Effector CD8-positive, alpha-beta T cell (primary cell): ENCODE data around the gene PFKL.
"Not testable (repeated sequence)": the region's sequence is repeated elsewhere in the genome, so short reads cannot be mapped to it uniquely, and the experiment has no call there.

Experiments used
- DNase-seq: peaks from one replicate; lab custom pipeline; 2025; lab: John Stamatoyannopoulos, UW

PFKL gene

DNA sequence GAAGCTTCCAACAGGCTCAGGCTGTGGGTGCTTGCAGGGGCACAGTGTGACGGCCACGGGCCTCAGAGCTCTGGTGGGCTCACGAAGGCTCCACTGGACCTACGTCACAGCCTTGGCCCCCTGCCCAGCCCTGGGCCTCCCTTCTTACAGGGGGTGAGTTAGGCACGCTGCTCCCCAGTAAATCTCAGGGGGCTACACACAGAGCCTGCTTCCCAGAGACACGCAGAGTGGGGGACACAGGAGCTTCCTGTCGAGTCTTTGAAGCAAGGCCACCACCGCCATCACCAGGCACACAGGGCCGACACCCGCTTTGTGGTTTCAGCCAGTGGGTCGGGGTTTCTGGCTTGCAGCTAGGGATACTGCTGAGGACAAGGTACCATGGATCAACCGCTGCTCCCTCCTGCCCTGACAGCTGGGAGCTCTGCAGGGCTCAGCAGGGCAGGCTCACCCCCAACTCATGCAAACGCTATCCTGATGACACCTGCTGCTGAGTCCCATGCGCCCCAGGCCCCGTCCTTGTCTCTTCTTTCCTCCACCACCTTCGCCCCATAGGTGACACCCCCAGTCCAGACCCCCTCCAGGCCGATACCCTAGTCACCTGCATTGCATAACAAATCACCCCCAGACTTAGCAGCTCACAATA lies 44.8 kb downstream of the PFKL start:
- DNase-seq: no peak

- DNase-seq: no peak
Observed at GRCh38 chr21:44345495-44345894, 45.6 kb downstream of the PFKL start.

DNA sequence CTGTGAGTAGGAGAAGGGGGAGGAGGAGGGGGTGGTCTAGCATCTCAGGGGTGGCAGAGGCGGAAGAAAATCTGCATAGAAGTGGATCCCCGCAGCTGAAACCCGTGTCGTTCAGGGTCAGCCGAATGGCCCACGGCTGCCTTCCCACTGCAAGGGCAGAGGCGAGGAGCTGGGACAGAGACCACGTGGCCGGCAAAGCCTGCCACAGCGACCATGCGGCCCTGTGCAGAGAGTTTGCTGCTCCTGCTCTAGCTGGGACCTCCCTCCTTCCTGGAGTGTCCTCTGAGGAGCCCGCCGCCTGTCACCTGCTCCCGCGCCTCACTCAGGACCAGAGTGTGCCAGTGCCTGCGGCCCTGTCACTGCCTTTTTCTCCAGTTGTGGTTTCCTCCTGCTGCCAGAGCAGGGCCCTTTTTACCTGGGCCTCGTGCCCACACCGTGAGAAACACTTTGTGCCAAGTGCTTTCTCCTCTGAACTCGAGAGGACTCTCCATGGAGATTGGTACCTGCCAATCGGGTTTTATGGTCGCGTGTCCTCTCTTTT lies 48.1 kb downstream of the PFKL start:
- no peak for DNase-seq

GRCh38 chr21:44348861-44349260 lies 49.0 kb downstream of the PFKL start:
- no peak for DNase-seq

DNA sequence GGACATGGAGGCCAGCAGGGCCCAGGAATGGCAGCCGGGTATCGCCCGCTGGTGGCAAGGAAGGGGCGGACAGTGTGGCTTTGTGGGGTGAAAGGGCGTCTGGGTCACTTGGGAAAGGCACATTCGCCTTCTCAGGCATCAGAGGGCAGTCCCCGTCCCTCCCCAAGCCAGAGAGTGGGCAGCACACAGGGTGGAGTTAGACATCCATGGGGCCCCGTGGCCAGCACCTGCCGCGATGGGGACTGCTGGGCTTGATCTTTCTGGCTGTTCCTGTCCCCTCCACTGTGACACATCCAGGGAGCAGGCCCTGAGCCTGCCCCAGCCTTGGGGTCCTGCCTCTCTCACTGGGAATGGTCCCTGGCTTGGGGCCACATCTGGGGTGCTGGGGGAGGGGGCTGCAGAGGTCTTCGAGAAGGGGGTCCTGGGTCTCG lies 49.6 kb downstream of the PFKL start:
- DNase-seq: no peak

- no peak for DNase-seq
Observed at GRCh38 chr21:44349847-44350772, 50.3 kb downstream of the PFKL start.

DNA sequence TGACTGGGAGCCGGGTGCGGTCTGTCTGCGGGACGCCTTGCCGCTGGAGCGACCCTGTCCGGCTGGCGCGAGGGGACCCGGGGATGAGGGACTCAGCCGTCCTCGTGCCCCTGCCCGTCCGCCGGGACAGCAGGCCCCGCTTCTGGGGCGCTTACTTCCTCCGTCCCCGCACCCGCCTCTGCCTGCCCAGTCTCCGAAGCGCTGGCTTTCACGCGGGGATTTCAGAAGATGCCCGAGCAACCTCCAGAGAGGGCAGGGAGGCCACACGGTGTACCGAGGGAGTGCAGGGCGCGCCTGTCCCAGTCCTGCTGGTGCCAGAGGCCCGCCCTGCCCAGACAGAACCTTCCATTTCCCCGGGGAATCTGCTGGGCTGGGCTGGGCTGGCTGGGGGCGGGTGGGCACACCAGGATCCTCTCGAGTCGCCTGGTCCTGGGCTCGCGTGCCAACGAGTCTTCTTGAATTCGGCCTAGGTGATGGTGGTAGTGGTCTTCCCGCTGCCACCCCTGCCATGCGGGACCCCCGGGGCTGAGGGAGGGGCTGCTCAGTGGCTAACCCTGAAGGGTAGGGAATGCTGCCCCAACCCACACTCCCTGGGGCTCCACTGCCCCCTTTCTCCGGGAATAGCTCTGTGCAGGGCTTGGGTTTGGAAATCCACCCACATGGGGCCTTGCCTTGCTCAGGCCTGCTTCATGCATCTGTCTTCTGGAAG lies 51.1 kb downstream of the PFKL start:
- DNase-seq: no peak

GRCh38 chr21:44351535-44352252 lies 51.8 kb downstream of the PFKL start:
- DNase-seq: no peak

DNA sequence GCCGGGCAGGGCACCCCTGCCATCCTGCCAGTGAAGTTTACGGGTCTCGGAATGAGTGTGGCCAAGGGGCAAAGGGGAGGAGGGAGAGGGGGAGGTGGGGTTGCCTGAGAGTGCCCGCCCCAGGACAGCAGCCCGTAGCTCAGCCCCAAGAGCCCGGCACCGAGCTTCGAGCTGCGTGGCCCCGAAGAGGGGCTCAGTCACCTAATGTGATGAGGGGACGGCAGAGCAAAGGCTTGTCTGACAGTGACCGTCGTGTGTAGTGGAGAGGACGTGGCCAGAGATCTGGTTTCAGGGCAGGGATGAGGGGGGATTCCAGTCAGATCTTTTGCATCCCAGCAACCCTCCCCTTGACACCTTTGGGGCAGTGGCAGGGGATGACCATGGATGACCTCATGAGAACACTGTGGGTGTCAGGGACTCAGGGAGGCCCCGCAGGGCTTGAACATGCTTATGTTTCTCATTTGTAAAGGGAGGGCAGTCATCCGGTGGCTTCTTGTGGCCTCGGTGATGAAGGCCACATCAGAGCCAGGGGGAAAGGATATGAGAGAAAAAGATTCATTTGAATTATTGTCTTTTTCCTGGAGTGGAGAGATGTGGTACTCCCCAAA lies 52.5 kb downstream of the PFKL start:
- no peak for DNase-seq

DNA sequence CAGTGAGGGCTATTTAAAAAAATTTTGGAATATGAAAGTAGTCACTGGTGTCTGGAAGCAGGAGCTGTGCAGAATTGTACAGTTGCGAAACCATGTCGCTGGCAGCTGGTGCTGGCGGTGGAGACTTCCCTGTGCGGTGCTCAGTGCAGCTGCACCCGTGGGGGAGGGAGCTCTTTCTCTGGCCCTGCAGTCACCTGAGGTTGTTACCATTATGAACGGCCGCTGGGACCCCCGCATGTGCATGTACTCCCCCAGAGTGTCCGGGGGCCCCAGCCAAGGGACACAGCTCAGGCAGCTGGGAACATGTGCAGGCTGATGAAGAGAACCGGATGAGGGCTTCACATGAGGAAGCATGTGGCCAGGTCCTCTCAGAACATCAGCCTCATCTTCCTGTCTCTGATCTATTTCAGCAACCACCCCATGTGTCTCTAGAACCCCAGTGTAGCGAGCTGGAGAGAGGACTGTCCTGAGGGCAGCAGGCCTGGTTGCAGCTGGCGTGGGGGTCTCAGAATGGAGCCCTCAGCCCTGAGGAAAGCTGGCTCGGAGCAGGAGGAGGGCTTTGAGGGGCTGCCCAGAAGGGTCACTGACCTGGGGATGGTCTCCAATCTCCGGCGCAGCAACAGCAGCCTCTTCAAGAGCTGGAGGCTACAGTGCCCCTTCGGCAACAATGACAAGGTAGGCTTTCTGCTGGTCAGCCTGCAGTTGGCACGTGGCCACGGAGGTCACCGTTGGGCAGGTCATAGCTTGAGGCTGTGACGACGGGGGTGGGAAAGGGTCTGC lies 53.5 kb downstream of the PFKL start, which contains the start of gene TRPM2:
TRPM2 (plus strand) TSS at position 431 of the 780 bp plus-strand sequence; CDS start at position 511, 80 bp downstream.
- DNase-seq: no peak

GRCh38 chr21:44354001-44354405 lies 54.1 kb downstream of the PFKL start:
- no peak for DNase-seq

DNA sequence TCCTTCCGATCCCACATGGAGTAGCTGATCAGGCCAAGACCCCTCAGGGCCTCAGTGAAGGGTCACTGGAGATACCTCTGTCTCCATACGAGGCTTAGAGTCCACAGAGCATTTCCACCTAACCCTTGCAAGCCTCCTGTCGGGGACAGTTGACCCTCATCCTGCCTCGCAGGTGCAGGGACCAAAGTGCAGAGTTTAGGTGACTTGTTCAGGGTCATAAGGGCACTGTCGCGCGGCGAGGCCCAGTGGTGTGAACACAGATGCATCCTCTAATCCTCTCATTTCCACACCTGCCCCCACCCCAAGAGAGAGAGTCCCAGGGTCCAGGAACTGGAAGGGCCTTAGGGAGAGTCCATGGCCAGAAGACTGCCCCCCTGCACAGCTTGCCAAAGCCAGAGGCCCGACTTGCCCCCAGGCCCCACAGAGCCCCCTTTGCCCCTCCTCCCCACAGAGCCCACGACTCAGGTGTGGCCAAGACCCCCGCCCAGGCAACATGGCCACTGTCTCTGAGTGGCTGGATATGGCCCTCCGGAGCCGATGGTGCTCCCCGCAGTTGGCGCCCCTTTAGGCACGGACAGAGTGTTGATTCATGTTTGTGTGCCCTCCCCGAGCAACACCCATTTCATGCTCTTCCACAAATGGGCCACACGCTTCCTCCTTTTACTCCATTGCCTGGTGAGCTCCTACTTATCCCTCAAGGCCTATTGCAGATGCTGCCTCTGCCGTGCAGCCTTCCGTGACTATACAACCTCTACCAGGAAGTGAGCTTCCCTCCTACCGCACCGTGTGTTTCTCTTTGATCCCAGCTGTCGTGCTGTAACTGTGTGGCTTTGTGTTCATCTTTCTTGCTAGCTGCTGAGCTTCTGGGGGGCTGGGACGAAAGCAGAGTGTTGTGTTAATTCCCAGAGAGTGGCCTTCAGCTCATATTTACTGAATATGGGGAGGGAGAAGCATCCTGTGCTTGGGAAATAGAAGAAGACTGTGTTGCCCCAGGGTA lies 55.2 kb downstream of the PFKL start:
- no peak for DNase-seq

GRCh38 chr21:44356160-44356559 lies 56.3 kb downstream of the PFKL start:
- DNase-seq: no peak

- no peak for DNase-seq
Observed at GRCh38 chr21:44356636-44357035, 56.8 kb downstream of the PFKL start.

DNA sequence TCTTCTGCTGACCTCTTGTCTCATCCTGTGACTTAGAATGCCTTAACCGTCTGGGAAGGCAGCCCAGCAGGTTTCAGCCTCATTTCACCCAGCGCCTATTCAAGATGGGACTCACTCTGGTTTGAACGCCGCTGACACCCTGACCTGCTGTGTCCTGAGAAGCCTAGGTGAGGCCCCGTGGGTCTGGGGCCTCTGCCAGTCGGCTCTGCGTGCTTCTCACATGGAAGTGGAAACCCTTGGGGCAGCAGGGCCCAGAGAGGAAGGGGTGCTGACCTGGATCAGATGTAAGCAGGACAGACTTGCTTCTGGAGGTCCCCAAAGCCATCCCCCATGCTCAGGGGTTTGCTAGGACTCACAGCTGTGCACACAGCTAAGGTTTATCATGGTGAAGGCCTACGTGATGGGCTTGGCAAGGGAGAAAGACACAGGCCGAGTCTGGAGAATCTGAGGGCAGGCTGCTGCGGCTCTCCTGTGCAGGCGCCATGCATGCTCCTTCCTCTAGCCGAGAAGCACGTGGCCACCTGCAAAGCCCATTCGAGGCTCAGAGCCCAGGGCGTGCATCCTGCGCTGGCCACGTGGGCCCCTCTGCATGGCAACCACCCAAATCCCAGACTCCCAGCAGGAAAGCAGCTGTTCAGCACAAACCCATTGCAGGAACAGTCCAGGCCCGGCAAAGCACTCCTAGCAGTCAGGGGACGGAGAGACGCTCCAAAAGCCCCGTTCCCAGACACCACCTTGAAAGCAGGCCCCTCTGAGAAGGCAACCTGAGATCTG lies 57.4 kb downstream of the PFKL start:
- DNase-seq: no peak

- no peak for DNase-seq
Observed at GRCh38 chr21:44359396-44359795, 59.5 kb downstream of the PFKL start.

GRCh38 chr21:44360159-44360558 lies 60.3 kb downstream of the PFKL start:
- no peak for DNase-seq

- not testable (repeated sequence) for DNase-seq
Observed at GRCh38 chr21:44361903-44362302, 62.0 kb downstream of the PFKL start.
